ENCODE measurements around the gene OR2K2.

DNA sequence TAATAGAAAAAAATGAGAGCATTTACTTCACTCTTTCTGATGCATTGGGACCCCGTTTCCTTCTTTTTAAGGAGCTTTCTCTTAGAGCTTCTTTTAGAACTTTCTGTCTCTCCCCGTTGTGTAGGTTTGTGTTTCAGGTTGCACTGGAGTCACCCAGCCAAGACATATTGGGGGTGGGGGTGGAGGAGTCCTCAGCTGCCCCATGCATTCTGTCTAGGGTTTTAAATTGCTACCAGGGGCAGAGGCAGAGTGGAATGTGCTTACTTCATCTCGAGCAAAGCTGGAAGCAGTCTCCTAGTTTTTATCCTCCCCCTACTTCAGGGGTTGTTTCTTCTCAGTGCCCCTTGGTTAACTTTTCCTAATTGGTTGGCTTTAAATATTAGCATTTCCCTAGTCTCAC is 9.4 kb downstream of the OR2K2 start:
- TF ChIP-seq, protein P1, sequence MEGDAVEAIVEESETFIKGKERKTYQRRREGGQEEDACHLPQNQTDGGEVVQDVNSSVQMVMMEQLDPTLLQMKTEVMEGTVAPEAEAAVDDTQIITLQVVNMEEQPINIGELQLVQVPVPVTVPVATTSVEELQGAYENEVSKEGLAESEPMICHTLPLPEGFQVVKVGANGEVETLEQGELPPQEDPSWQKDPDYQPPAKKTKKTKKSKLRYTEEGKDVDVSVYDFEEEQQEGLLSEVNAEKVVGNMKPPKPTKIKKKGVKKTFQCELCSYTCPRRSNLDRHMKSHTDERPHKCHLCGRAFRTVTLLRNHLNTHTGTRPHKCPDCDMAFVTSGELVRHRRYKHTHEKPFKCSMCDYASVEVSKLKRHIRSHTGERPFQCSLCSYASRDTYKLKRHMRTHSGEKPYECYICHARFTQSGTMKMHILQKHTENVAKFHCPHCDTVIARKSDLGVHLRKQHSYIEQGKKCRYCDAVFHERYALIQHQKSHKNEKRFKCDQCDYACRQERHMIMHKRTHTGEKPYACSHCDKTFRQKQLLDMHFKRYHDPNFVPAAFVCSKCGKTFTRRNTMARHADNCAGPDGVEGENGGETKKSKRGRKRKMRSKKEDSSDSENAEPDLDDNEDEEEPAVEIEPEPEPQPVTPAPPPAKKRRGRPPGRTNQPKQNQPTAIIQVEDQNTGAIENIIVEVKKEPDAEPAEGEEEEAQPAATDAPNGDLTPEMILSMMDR (conservative IDR thresholded peaks at IDR 0.05 in 1 of 2, IDR thresholded peaks at IDR 0.05 in 1 of 2; ENCODE audit: low read depth in 1 of 2, low read length in 2 of 2), result no peak
- no peak for TF ChIP-seq EZH2 (IDR thresholded peaks at IDR 0.05; ENCODE audit: low read length, missing control alignments)

Measured in fibroblast of lung (primary cell).